Stimulated activated CD8-positive, alpha-beta memory T cell treated with anti-CD3 and anti-CD28 coated beads, Interleukin-12 subunit alpha, Interleukin-12 subunit beta, amount 100 ng/mL, for 4 hours (primary cell): Measurements from ENCODE around the gene PTPRA.

Source experiments
- DNase-seq: peaks from one replicate; pipeline ENCODE4 v3.0.0-alpha.2; 2020; ENCODE audit warnings: low read depth

Gene PTPRA

GRCh38 chr20:2937902-2938301 is 64.6 kb downstream of the PTPRA start:
- DNase-seq, result no peak

GRCh38 chr20:2942439-2942838 is 69.2 kb downstream of the PTPRA start:
- no peak for DNase-seq

GRCh38 chr20:2946988-2947961 is 74.0 kb downstream of the PTPRA start:
- DNase-seq, result no peak

GRCh38 chr20:2948968-2949367 is 75.7 kb downstream of the PTPRA start:
- no peak for DNase-seq

- no peak for DNase-seq
These were observed 79.5 kb downstream of the PTPRA start for GRCh38 chr20:2952766-2953165.

- no peak for DNase-seq
These were observed 82.1 kb downstream of the PTPRA start for GRCh38 chr20:2955257-2955970.

GRCh38 chr20:2956480-2956879 is 83.2 kb downstream of the PTPRA start:
- DNase-seq, result no peak

GRCh38 chr20:2967841-2968240 is 94.6 kb downstream of the PTPRA start:
- DNase-seq, result no peak

GRCh38 chr20:2972126-2972525 is 98.8 kb downstream of the PTPRA start:
- DNase-seq, result no peak

GRCh38 chr20:2973574-2973973 is 100.3 kb downstream of the PTPRA start:
- DNase-seq, result no peak

GRCh38 chr20:2978519-2978918 is 105.2 kb downstream of the PTPRA start:
- no peak for DNase-seq

- DNase-seq, result no peak
These were observed 108.4 kb downstream of the PTPRA start for GRCh38 chr20:2981646-2982045.

- no peak for DNase-seq
These were observed 110.2 kb downstream of the PTPRA start for GRCh38 chr20:2983508-2983907.

GRCh38 chr20:2984028-2984501 is 110.8 kb downstream of the PTPRA start:
- no peak for DNase-seq

- DNase-seq, result no peak
These were observed 111.8 kb downstream of the PTPRA start for GRCh38 chr20:2984956-2985661.

- DNase-seq, result no peak
These were observed 113.2 kb downstream of the PTPRA start for GRCh38 chr20:2986466-2986865.

GRCh38 chr20:2987861-2988260 is 114.6 kb downstream of the PTPRA start:
- DNase-seq, result no peak

- DNase-seq, result no peak
These were observed 118.3 kb downstream of the PTPRA start for GRCh38 chr20:2991532-2991931.

- DNase-seq, result no peak
These were observed 120.0 kb downstream of the PTPRA start for GRCh38 chr20:2993250-2993649.

- no peak for DNase-seq
These were observed 122.5 kb downstream of the PTPRA start for GRCh38 chr20:2995796-2996195.

GRCh38 chr20:2998728-2999127 is 125.4 kb downstream of the PTPRA start:
- DNase-seq, result no peak

- no peak for DNase-seq
These were observed 127.7 kb downstream of the PTPRA start for GRCh38 chr20:3000852-3001523.
